Endothelial cell of umbilical vein (primary cell): ENCODE data around the gene KCTD17.

ENCODE experiments used
- CTCF ChIP-seq, 2 donors: IDR thresholded peaks; 1 replicate in 1 of 2; 2 replicates in 1 of 2; pipeline ENCODE4 v1.5.1; 2011; ENCODE audit warnings: low read length in 2 of 2, mild to moderate bottlenecking in 2 of 2, moderate library complexity in 2 of 2, control low read depth in 1 of 2, inconsistent platforms in 1 of 2, low read depth in 1 of 2; ENCODE audit not compliant: insufficient read depth in 1 of 2; ENCODE audit errors: extremely low read depth in 1 of 2
- EZH2 ChIP-seq: IDR thresholded peaks from 2 replicates; pipeline ENCODE4 v1.6.1; 2012; ENCODE audit warnings: borderline replicate concordance, low read depth, mild to moderate bottlenecking, moderate library complexity, low read length, inconsistent platforms; ENCODE audit not compliant: severe bottlenecking
- FOS ChIP-seq: IDR thresholded peaks from 2 replicates; pipeline ENCODE4 v1.6.1; 2011; ENCODE audit warnings: mild to moderate bottlenecking, low read length, moderate library complexity, borderline replicate concordance; ENCODE audit not compliant: insufficient read depth
- MYC ChIP-seq: IDR thresholded peaks from one replicate; pipeline ENCODE4 v1.6.1; 2011; ENCODE audit warnings: mild to moderate bottlenecking, low read depth, low read length
- POLR2A ChIP-seq: IDR thresholded peaks from 2 replicates; pipeline ENCODE4 v1.6.1; 2012; ENCODE audit warnings: low read depth, mild to moderate bottlenecking, control low read depth, low read length

- TF ChIP-seq POLR2A: no peak
- no peak for TF ChIP-seq CTCF (IDR thresholded peaks at IDR 0.05; ENCODE audit: extremely low read depth in 1 of 2, insufficient read depth in 1 of 2, low read depth in 1 of 2, low read length in 2 of 2)
- no peak for TF ChIP-seq FOS
- no peak for TF ChIP-seq MYC
- no peak for TF ChIP-seq EZH2
Observed at GRCh38 chr22:37082251-37082873, 30.8 kb downstream of the KCTD17 start.
